Smooth muscle cell (in vitro differentiated cells): ENCODE results near the gene DISP2. TPM values are rescaled to one million over a fixed set of nuclear protein-coding genes. Genes with fewer than 3 reads are reported as not detected.
A peak's percentile ranks its signal among the peaks of the same experiment; 100 is the strongest.

ENCODE experiments used
- DNase-seq: peaks from one replicate; lab custom pipeline; 2025; ENCODE audit not compliant: unreplicated experiment; lab: John Stamatoyannopoulos, UW
- H2AFZ ChIP-seq: fragments of 200-600 bp; sonication (generic); 2 replicates; pipeline ENCODE4 v1.6.0; 2016; ENCODE audit warnings: antibody characterized with exemption, low read depth, mild to moderate bottlenecking
- H3F3A ChIP-seq: fragments of 200-600 bp; sonication (generic); 2 replicates; pipeline ENCODE4 v1.6.0; 2017; ENCODE audit warnings: antibody characterized with exemption, low read depth
- H3K27ac ChIP-seq: fragments of 200-600 bp; sonication (generic); 2 replicates; pipeline ENCODE4 v1.5.1; 2016; ENCODE audit warnings: low read depth, mild to moderate bottlenecking
- H3K27me3 ChIP-seq: fragments of 200-600 bp; sonication (generic); 2 replicates; pipeline ENCODE4 v1.6.1; 2016; ENCODE audit warnings: low read depth, mild to moderate bottlenecking
- H3K36me3 ChIP-seq: fragments of 200-600 bp; sonication (generic); 2 replicates; pipeline ENCODE4 v1.5.1; 2016; ENCODE audit warnings: low read depth
- H3K4me1 ChIP-seq: fragments of 200-600 bp; sonication (generic); 2 replicates; pipeline ENCODE4 v1.5.1; 2016; ENCODE audit warnings: low read depth
- H3K4me2 ChIP-seq: fragments of 200-600 bp; sonication (generic); 2 replicates; pipeline ENCODE4 v1.6.0; 2016; ENCODE audit warnings: mild to moderate bottlenecking
- H3K4me3 ChIP-seq: fragments of 200-600 bp; sonication (generic); 2 replicates; pipeline ENCODE4 v1.5.1; 2016; ENCODE audit warnings: mild to moderate bottlenecking
- H3K79me2 ChIP-seq: fragments of 200-600 bp; sonication (generic); 2 replicates; pipeline ENCODE4 v1.6.0; 2016; ENCODE audit warnings: low read depth, mild to moderate bottlenecking
- H3K9ac ChIP-seq: fragments of 200-600 bp; sonication (generic); 2 replicates; pipeline ENCODE4 v1.6.0; 2016; ENCODE audit warnings: low read depth
- H3K9me3 ChIP-seq: fragments of 200-600 bp; sonication (generic); replicated peaks from 2 replicates; pipeline ENCODE4 v1.5.1; 2016; ENCODE audit warnings: low read depth
- H4K20me1 ChIP-seq: fragments of 200-600 bp; sonication (generic); 2 replicates; pipeline ENCODE4 v1.6.0; 2016; ENCODE audit warnings: low read depth
- CTCF ChIP-seq: fragments of 200-600 bp; sonication (generic); IDR thresholded peaks from 2 replicates; pipeline ENCODE4 v1.5.1; 2017; ENCODE audit warnings: borderline replicate concordance, mild to moderate bottlenecking, antibody characterized with exemption; ENCODE audit not compliant: insufficient read depth, poor library complexity, severe bottlenecking
- WGBS: methylation state at CpG from one replicate; pipeline ENCODE4 v1.1.7; 2016; ENCODE audit warnings: low lambda C conversion rate; 5-methylcytosine and 5-hydroxymethylcytosine counted together
- polyA plus RNA-seq: library from polyadenylated mRNA; unstranded; fragments of >200 nt; fragmentation: Nextera tagmentation; extraction: Ambion mirVana; gene quantifications from 2 replicates; pipeline ENCODE4 v1.2.1, GENCODE V29; 2016
- total RNA-seq: library from RNA; depleted of rRNA; stranded (reverse); fragments of >200 nt; gene quantifications from 2 replicates; pipeline ENCODE4 v1.2.3, GENCODE V29; 2014

Gene DISP2
- total and polyA plus RNA-seq, 2 experiments from 2014 or later = 0.46 to 0.58 TPM

DNA sequence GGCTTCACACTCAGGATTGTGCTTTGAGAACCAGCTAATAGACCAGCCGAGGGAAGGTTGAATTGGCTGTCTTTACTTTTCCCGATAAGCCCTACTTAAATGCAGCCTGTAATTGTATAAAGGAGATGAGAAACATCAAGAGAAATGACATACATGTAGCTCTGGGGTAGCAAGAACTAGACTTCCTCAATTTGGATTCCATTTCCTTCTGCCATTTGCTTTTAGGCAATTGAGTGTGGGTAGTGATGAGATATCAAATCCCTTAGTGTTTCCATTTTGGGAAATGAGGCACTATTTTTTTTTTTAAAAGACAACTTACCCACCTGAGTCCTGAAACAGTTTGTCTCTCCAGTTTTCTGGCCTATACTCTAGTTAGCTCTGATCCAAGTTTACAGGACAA lies 32.3 kb upstream of the DISP2 start:
- Histone ChIP-seq H3K4me1 (peaks cover 51% of the 10 kb centered on the region), H3K27me3 (no peaks in the 10 kb centered on the region), H3F3A (peaks cover 5% of the 10 kb centered on the region), H3K4me2 (peak overlapping the region; percentile 94), H3K4me3 (peak overlapping the region; percentile 66), H4K20me1 (peaks cover 17% of the 10 kb centered on the region), H2AFZ (no peak overlapping the region), H3K9me3 (no peaks in the 10 kb centered on the region), H3K79me2 (peaks cover 23% of the 10 kb centered on the region), H3K9ac (no peak overlapping the region), H3K36me3 (no peaks in the 10 kb centered on the region), H3K27ac (peak overlapping the region; percentile 97)
- 89% methylated on average over 2 of the region's 2 CpGs for WGBS
- TF ChIP-seq CTCF = no peak
- DNase-seq = no peak

GRCh38 chr15:40327457-40327856 lies 30.6 kb upstream of the DISP2 start:
- no peak for TF ChIP-seq CTCF
- no peak overlapping the region for H3K4me3 ChIP-seq
- peaks cover 23% of the 10 kb centered on the region for H3K79me2 ChIP-seq
- peaks cover 17% of the 10 kb centered on the region for H4K20me1 ChIP-seq
- H3K27me3 ChIP-seq = no peaks in the 10 kb centered on the region
- H3K4me2 ChIP-seq = peak overlapping the region; percentile 94
- peaks cover 5% of the 10 kb centered on the region for H3F3A ChIP-seq
- no peak for DNase-seq
- peaks cover 53% of the 10 kb centered on the region for H3K4me1 ChIP-seq
- H3K9me3 ChIP-seq = no peaks in the 10 kb centered on the region
- no peak overlapping the region for H2AFZ ChIP-seq
- peak overlapping the region; percentile 97 for H3K27ac ChIP-seq
- peak overlapping the region; percentile 46 for H3K9ac ChIP-seq
- H3K36me3 ChIP-seq = no peaks in the 10 kb centered on the region
- 54% methylated on average over 6 of the region's 6 CpGs for whole genome bisulfite sequencing

DNA sequence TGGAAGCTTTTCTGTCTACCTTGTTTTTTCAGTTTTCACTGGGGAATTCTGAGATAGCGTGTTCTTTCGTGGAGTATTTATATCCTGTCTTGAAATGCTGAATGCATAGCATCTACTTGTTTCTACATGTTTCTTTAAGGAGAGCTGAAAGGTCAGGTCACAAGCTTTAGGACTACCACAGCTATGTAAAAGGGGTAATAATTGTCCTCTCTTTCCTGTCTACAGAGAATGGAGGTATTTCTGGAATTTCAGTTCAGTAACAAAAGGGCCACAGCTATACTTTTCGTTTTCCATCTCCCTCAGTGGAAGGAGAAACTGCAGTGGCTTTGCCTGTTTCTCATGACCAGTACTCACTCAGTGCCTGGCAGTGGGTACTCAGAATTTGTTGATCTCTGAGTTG lies 29.8 kb upstream of the DISP2 start:
- H3K36me3 ChIP-seq = no peaks in the 10 kb centered on the region
- TF ChIP-seq CTCF = no peak
- H3K27ac ChIP-seq = peak overlapping the region; percentile 97
- H3K4me1 ChIP-seq = peaks cover 53% of the 10 kb centered on the region
- no peaks in the 10 kb centered on the region for H3K9me3 ChIP-seq
- no peak overlapping the region for H3K4me3 ChIP-seq
- H4K20me1 ChIP-seq = peaks cover 17% of the 10 kb centered on the region
- H3K4me2 ChIP-seq = peak overlapping the region; percentile 94
- peak overlapping the region; percentile 46 for H3K9ac ChIP-seq
- no peak overlapping the region for H2AFZ ChIP-seq
- no peaks in the 10 kb centered on the region for H3K27me3 ChIP-seq
- H3F3A ChIP-seq = peaks cover 5% of the 10 kb centered on the region
- no peak for DNase-seq
- WGBS = 33% methylated on average over 3 of the region's 3 CpGs
- H3K79me2 ChIP-seq = peaks cover 23% of the 10 kb centered on the region

- no peaks in the 10 kb centered on the region for H3K27me3 ChIP-seq
- no peaks in the 10 kb centered on the region for H3K9me3 ChIP-seq
- H3K4me1 ChIP-seq = peaks cover 54% of the 10 kb centered on the region
- H3K9ac ChIP-seq = peak overlapping the region; percentile 90
- DNase-seq = no peak
- peaks cover 8% of the 10 kb centered on the region for H3F3A ChIP-seq
- H3K79me2 ChIP-seq = peaks cover 23% of the 10 kb centered on the region
- H3K4me3 ChIP-seq = no peak overlapping the region
- H3K4me2 ChIP-seq = peak overlapping the region; percentile 94
- H4K20me1 ChIP-seq = peaks cover 17% of the 10 kb centered on the region
- no peak overlapping the region for H2AFZ ChIP-seq
- no peak for TF ChIP-seq CTCF
- no peaks in the 10 kb centered on the region for H3K36me3 ChIP-seq
- WGBS = 50% methylated on average over 5 of the region's 5 CpGs
- peak overlapping the region; percentile 97 for H3K27ac ChIP-seq
These were observed 29.3 kb upstream of the DISP2 start for GRCh38 chr15:40328751-40329150.
